HG02938 (cell line): Measurements from ENCODE around the gene SACS.

Experiments
- ATAC-seq: cut with Tn5 transposase; IDR thresholded peaks from one replicate; pipeline ENCODE4 v1.9.1; 2021; ENCODE audit warnings: mild to moderate bottlenecking, moderate library complexity; ENCODE audit not compliant: unreplicated experiment

SACS gene

GRCh38 chr13:23365652-23366051 is 67.8 kb downstream of the SACS start:
- ATAC-seq = no peak

GRCh38 chr13:23359882-23360281 is 73.6 kb downstream of the SACS start:
- no peak for ATAC-seq

GRCh38 chr13:23357349-23357748 is 76.2 kb downstream of the SACS start:
- ATAC-seq = no peak

- no peak for ATAC-seq
These were observed 77.1 kb downstream of the SACS start for GRCh38 chr13:23356368-23356767.

- ATAC-seq = no peak
These were observed 79.0 kb downstream of the SACS start for GRCh38 chr13:23354520-23354919.

- no peak for ATAC-seq
These were observed 81.3 kb downstream of the SACS start for GRCh38 chr13:23352161-23352560.

- ATAC-seq = no peak
These were observed 83.5 kb downstream of the SACS start for GRCh38 chr13:23350009-23350408.

GRCh38 chr13:23349161-23349897 is 84.2 kb downstream of the SACS start:
- ATAC-seq = no peak

- no peak for ATAC-seq
These were observed 85.0 kb downstream of the SACS start for GRCh38 chr13:23348262-23349127.

GRCh38 chr13:23347601-23348000 is 85.9 kb downstream of the SACS start:
- ATAC-seq = no peak

GRCh38 chr13:23344931-23345595 is 88.4 kb downstream of the SACS start:
- ATAC-seq = no peak

- no peak for ATAC-seq
These were observed 94.3 kb downstream of the SACS start for GRCh38 chr13:23339225-23339624.

GRCh38 chr13:23330356-23330755 is 103.1 kb downstream of the SACS start:
- no peak for ATAC-seq

- ATAC-seq = no peak
These were observed 108.3 kb downstream of the SACS start for GRCh38 chr13:23325191-23325590.

- ATAC-seq = no peak
These were observed 109.4 kb downstream of the SACS start for GRCh38 chr13:23323946-23324709.

- ATAC-seq = no peak
These were observed 110.9 kb downstream of the SACS start for GRCh38 chr13:23322353-23323336.

- ATAC-seq = peak; percentile 81
These were observed 111.8 kb downstream of the SACS start for GRCh38 chr13:23321535-23322241.

GRCh38 chr13:23320926-23321534 is 112.5 kb downstream of the SACS start:
- ATAC-seq = peak; percentile 12

- no peak for ATAC-seq
These were observed 113.6 kb downstream of the SACS start for GRCh38 chr13:23319883-23320224.
